NCI-H2196 (cell line): ENCODE results near the gene SLC4A4.
A peak's percentile ranks its signal among the peaks of the same experiment; 100 is the strongest.

Experiments used
- DNase-seq: peaks from one replicate; lab custom pipeline; 2025; ENCODE audit not compliant: unreplicated experiment; lab: John Stamatoyannopoulos, UW

Gene SLC4A4

DNA sequence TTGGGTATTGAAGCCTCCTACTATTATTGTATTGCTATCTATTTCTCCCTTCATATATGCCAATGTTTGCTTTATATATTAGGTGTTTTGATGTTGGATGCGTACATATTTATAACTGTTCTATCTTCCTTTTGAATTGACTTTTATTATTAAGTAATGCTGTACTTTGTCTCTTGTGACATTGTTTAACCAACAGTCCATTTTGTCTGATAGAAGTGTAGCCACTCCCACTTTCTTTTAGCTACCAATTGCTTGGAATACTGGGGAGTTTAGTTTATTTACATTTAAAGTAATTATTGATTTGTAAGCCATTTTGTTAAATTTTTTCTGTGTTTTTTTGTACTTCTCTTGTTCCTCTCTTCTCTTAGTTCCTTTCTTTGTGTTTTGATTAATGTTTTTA is 249.2 kb downstream of the SLC4A4 start:
- no peak for DNase-seq

GRCh38 chr4:71592793-71593192 is 254.0 kb downstream of the SLC4A4 start:
- DNase-seq = no peak

DNA sequence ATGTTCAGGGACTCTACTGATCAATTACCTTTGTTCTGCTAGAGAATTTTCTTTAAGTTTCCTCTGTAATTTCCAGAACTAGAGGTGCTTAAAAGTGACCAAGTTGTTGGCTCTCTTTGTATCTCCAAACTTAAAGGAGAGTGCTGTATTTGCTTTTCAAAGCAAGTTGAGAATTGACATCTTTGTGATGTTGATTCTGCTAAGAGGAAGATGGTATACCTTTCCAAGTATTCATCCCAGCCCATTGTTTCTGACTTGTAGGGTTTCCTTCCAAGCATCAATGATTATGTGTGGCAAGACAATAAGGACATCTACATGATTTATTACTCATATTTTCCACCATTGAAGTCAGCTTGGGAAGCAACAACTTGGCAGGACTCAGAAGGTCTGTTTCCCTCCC is 254.5 kb downstream of the SLC4A4 start:
- DNase-seq = no peak

DNA sequence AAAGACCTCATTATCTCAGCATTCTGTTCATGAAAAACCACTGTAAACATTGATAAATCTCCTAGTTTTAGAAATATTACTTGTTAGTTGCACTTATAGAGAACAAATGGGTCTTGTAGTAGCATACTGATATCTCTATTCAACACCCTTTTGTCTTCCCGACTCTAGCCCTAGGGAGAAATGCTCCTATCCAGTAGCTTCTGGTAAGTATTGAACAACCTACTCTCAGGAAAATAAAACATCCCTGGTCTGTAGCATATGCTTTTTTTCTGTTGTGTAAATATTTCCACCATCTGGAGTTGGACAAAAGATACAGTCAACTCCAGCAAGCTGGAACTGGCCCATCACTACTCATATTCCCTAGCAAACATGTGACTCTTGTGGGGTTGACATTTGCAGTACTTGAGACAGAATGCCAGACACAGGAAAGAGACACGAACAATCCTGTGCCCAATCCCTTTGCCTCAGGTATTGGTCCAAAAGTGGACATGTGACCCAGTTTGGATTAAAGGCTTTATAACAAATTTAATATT is 256.8 kb downstream of the SLC4A4 start:
- peak; percentile 75 for DNase-seq

GRCh38 chr4:71599578-71599977 is 260.8 kb downstream of the SLC4A4 start:
- DNase-seq = no peak

DNA sequence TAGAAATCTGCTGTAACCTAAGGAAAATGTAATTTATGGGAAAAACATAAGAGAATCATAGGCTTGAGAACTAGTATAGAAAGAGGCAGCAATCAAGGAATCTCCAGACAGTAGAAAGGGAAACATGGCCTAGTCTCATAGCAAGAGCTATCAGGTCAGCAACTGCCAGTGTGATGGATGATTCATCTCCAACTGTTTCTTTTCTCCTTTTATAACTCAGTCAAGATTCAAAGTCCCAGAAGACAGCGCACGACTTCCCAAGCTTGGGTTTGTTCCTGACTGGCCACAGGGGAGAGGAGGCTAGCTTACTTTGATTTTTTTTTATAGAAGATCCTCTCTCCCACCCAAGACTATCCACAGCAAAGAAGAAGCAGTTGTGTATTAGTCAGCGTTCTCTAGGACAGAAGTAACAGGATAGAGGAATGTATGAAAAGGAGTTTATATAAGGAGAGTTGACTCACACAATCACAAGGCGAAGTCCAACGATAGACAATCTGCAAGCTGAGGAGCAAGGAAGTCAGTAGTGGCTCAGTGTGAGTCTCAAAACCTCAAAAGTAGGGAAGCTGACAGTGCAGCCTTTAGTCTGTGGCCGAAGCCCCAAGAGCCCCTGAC is 263.6 kb downstream of the SLC4A4 start:
- no peak for DNase-seq

- DNase-seq = no peak
Measured at GRCh38 chr4:71604785-71605184, 266.0 kb downstream of the SLC4A4 start.

DNA sequence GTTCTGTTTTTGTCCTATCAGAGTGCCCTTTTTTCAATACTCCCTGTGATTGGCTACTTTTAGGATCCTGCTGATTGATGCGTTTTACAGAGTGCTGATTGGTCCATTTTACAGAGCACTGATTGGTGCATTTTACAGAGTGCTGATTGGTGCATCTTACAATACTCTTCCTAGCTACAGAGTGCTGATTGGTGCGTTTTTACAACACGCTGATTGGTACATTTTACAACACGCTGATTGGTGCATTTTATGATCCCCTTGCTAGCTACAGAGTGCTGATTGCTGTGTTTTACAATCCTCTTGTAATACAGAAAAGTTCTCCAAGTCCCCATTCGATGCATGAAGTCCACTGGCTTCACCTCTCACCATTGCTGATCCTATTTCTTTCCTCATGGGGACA is 268.3 kb downstream of the SLC4A4 start:
- no peak for DNase-seq

GRCh38 chr4:71607780-71608677 is 269.2 kb downstream of the SLC4A4 start:
- no peak for DNase-seq

DNA sequence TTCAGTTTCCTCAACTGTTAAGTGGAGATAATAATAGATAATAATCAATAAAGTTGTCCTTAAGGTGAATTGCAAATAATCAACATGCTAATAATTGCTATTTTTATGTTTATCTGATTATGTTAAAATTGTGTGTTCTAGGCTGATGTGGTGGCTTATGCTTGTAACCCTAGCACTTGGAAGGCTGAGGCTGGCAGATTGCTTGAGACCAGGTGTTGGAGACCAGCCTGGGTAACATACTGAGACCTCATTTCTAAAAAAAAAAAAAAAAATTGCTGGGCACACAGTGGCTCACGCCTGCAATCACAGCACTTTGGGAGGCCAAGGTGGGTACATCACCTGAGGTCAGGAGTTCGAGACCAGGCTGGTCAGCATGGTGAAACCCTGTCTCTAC is 269.9 kb downstream of the SLC4A4 start:
- DNase-seq = no peak

- DNase-seq = no peak
Measured at GRCh38 chr4:71609167-71609566, 270.3 kb downstream of the SLC4A4 start.

DNA sequence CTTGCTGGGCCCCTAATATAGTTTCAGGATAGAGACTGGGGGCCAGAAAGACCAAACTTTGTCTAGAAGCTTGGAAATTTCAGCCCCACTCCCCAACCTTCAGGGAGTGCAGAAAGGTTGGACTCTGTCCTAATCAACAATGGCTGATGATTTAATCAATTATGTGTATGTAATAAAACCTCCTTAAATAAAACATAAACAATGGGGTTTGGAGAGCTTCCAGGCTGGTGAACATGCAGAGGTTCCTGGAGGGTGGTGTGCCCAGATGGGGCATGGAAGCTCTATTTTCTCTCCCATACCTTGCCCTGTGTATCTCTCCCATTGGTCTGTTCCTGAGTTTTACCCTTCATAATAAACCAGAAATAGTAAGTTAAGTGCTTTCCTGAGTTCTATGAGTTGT is 270.8 kb downstream of the SLC4A4 start:
- DNase-seq = no peak

- no peak for DNase-seq
Measured at GRCh38 chr4:71614621-71615020, 275.8 kb downstream of the SLC4A4 start.

- no peak for DNase-seq
Measured at GRCh38 chr4:71616168-71616811, 277.5 kb downstream of the SLC4A4 start.
